HPDE6-E6E7 (cell line): ENCODE results near the gene HAS3.
"Not testable (repeated sequence)": the region's sequence is repeated elsewhere in the genome, so short reads cannot be mapped to it uniquely, and the experiment has no call there.

Experiments used
- DNase-seq: peaks from one replicate; pipeline ENCODE4 v3.0.0; 2011; ENCODE audit warnings: missing footprints; ENCODE audit errors: extremely low spot score

Gene HAS3

GRCh38 chr16:69105501-69106361, at the start of gene HAS3:
TSS of gene HAS3 (plus strand) at chr16:69105653. CDS start at chr16:69109396, 3,743 bp downstream.
- DNase-seq = peak; percentile 90

GRCh38 chr16:69055980-69056379, 49.5 kb upstream of the HAS3 start:
- DNase-seq = no peak

- no peak for DNase-seq
Observed at GRCh38 chr16:69056421-69056820, 49.0 kb upstream of the HAS3 start.

GRCh38 chr16:69057400-69058378, 47.8 kb upstream of the HAS3 start:
- peak; percentile 82 for DNase-seq

GRCh38 chr16:69063491-69063890, 42.0 kb upstream of the HAS3 start:
- DNase-seq = not testable (repeated sequence)

GRCh38 chr16:69064124-69064763, 41.2 kb upstream of the HAS3 start:
- no peak for DNase-seq

GRCh38 chr16:69064764-69065313, 40.6 kb upstream of the HAS3 start:
- no peak for DNase-seq

GRCh38 chr16:69069504-69069903, 35.9 kb upstream of the HAS3 start:
- DNase-seq = no peak

GRCh38 chr16:69071036-69071435, 34.4 kb upstream of the HAS3 start:
- no peak for DNase-seq

- DNase-seq = no peak
Observed at GRCh38 chr16:69072640-69072974, 32.8 kb upstream of the HAS3 start.

GRCh38 chr16:69073181-69073702, 32.2 kb upstream of the HAS3 start:
- DNase-seq = peak; percentile 92

- DNase-seq = peak; percentile 85
Observed at GRCh38 chr16:69077251-69077650, 28.2 kb upstream of the HAS3 start.

- no peak for DNase-seq
Observed at GRCh38 chr16:69078073-69078472, 27.4 kb upstream of the HAS3 start.

GRCh38 chr16:69079697-69080096, 25.8 kb upstream of the HAS3 start:
- DNase-seq = no peak

- no peak for DNase-seq
Observed at GRCh38 chr16:69083306-69083941, 22.0 kb upstream of the HAS3 start.

GRCh38 chr16:69084289-69084688, 21.2 kb upstream of the HAS3 start:
- DNase-seq = no peak

- no peak for DNase-seq
Observed at GRCh38 chr16:69085032-69085695, 20.3 kb upstream of the HAS3 start.

- no peak for DNase-seq
Observed at GRCh38 chr16:69087161-69087581, 18.3 kb upstream of the HAS3 start.

- no peak for DNase-seq
Observed at GRCh38 chr16:69088684-69089083, 16.8 kb upstream of the HAS3 start.
